Central memory CD8-positive, alpha-beta T cell (primary cell): ENCODE measurements around the gene NAGPA.

ENCODE experiments used
- ATAC-seq: fragments of 150-1000 bp; cut with Tn5 transposase; replicated peaks from 2 replicates; pipeline ENCODE4 v1.10.0; 2022; ENCODE audit warnings: mild to moderate bottlenecking, moderate FRiP score, moderate number of reproducible peaks; ENCODE audit not compliant: poor library complexity, severe bottlenecking; ENCODE audit errors: extremely low read depth
- DNase-seq, 2 donors: peaks; one replicate each; pipeline ENCODE4 v3.0.0; 2021; ENCODE audit warnings: low spot score in 2 of 2
- H3K27ac Mint-ChIP-seq: one replicate; pipeline ENCODE4 v1.8.0; 2022; ENCODE audit warnings: low read depth, mild to moderate bottlenecking, moderate library complexity, mixed read lengths
- H3K27me3 Mint-ChIP-seq: one replicate; pipeline ENCODE4 v1.8.0; 2022; ENCODE audit warnings: mixed read lengths
- H3K36me3 Mint-ChIP-seq: one replicate; pipeline ENCODE4 v1.8.0; 2022; ENCODE audit warnings: mild to moderate bottlenecking, moderate library complexity, mixed read lengths; ENCODE audit not compliant: insufficient read depth
- H3K4me1 Mint-ChIP-seq: one replicate; pipeline ENCODE4 v1.8.0; 2022; ENCODE audit warnings: mixed read lengths
- H3K4me3 Mint-ChIP-seq: one replicate; pipeline ENCODE4 v1.8.0; 2022; ENCODE audit warnings: mild to moderate bottlenecking, moderate library complexity, mixed read lengths
- H3K9me3 Mint-ChIP-seq: one replicate; pipeline ENCODE4 v1.8.0; 2022; ENCODE audit warnings: mixed read lengths

NAGPA gene

DNA sequence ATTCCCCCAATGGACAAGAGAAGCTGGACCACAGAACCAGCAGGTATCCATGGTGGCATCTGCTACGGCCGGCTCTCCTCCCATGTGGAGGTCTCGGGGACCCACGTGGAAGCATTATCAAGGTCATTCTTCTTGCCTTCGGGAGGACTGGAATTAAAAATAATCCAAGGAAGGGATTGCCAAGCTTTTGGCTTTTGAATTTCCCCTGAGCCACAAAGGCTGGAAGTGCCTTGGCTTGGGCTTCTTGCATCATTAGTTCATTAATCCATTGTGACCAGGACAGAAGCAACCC is 16.1 kb downstream of the NAGPA start:
- Mint-ChIP-seq H3K9me3 (no peaks in the 10 kb centered on the region), H3K4me1 (no peaks in the 10 kb centered on the region), H3K27me3 (no peaks in the 10 kb centered on the region), H3K36me3 (no peaks in the 10 kb centered on the region), H3K27ac (no peak overlapping the region), H3K4me3 (no peak overlapping the region)
- ATAC-seq (no peak), DNase-seq (no peak)

DNA sequence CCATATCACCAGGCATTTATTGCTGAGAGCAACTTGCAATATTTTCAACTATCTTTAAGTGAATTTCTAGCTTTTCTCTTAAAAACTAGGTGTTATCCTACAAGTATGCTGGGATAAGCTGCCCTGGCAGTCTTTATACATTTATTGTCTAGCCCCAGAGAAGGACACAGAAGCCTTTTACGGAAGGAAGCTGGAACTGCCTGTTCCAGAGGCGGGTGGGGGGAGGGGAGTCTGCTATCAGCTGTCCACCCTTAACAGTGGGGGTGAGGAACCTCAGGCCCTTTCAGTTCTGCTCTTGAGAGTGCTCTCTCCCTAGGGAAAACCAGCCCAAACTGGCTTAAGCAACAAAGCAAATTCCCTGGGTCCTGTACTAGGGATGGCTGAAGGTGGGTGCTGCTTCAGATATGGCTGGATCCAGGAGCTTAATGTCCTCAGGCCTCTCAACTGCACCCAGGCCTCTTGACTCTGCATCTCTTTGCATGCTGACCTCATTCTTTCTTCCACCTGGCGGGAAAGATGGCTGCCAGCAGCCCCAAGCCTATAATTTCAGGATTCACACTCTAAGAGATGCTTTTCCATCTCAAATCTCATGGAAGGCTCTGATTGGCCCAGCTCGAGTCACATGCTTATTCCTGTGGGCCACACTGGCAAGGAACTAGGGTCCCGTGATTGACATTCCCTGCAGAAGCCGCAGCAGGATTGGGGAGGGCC is 16.6 kb downstream of the NAGPA start:
- H3K27ac Mint-ChIP-seq: no peak overlapping the region
- no peaks in the 10 kb centered on the region for H3K36me3 Mint-ChIP-seq
- no peak overlapping the region for H3K4me3 Mint-ChIP-seq
- peaks cover 3% of the 10 kb centered on the region for H3K27me3 Mint-ChIP-seq
- no peaks in the 10 kb centered on the region for H3K9me3 Mint-ChIP-seq
- DNase-seq (no peak), ATAC-seq (no peak)
- H3K4me1 Mint-ChIP-seq: no peaks in the 10 kb centered on the region

DNA sequence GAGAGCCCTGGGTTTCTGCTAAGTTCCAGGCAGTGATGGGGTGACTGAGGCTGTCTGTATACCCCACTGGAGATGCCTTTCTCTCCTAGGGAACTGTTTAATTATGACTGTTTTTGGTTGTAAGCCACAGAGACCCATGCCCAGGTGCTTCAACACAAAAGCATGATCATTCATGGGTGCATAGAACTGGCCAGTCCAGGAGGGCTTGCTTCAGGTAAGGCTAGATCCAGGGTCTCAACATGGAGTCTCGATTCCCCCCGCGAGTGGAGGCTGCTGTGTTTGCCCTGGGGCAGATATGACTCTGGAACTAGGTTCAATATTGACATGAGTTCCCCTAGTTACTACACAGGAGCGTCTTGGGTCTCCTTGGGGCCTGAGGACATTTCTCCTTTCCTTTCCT is 17.8 kb downstream of the NAGPA start:
- no peak for DNase-seq
- H3K4me3 Mint-ChIP-seq: no peak overlapping the region
- H3K36me3 Mint-ChIP-seq: no peaks in the 10 kb centered on the region
- ATAC-seq: no peak
- no peaks in the 10 kb centered on the region for H3K9me3 Mint-ChIP-seq
- H3K27me3 Mint-ChIP-seq: peaks cover 16% of the 10 kb centered on the region
- no peaks in the 10 kb centered on the region for H3K4me1 Mint-ChIP-seq
- H3K27ac Mint-ChIP-seq: no peak overlapping the region

DNA sequence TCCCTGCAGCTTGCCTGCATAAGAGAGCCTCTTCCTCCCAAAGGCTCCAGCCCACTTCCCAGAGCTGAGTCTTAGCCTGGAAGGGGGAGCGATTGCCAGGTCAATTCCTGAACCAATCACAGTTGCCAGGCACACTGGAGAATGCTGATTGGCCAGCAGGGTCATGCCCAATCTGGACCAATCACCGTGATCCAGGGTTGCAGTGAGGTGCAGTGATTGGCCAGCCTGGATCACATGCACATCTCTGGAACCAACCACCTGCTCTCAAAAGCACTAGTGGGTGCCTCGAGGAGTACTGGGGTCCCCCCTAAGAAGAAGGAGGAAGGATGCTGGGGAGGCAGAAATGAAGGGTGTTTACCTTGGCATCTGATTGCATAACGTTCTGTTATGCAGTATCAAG is 18.4 kb downstream of the NAGPA start:
- Mint-ChIP-seq H3K27ac (no peak overlapping the region), H3K4me1 (no peaks in the 10 kb centered on the region), H3K36me3 (no peaks in the 10 kb centered on the region), H3K4me3 (no peak overlapping the region), H3K9me3 (no peaks in the 10 kb centered on the region), H3K27me3 (peaks cover 21% of the 10 kb centered on the region)
- no peak for DNase-seq
- no peak for ATAC-seq

DNA sequence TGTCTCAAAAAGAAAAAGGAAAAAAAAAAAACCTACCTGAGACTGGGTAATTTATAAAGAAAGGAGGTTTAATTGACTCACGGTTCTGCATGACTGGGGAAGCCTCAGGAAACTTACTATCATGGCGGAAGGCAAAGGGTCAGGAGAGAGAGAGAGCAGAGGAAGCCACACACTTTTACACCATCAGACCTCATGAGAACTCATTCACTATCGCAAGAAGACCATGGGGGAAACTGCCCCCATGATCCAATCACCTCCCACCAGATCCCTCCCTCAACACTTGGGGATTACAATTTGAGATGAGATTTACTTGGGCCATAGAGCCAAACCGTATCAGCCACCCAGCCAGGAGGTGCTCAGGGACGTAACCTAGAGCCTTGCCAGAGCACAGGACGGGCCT is 20.8 kb downstream of the NAGPA start:
- H3K36me3 Mint-ChIP-seq: no peaks in the 10 kb centered on the region
- no peaks in the 10 kb centered on the region for H3K9me3 Mint-ChIP-seq
- H3K4me1 Mint-ChIP-seq: no peaks in the 10 kb centered on the region
- no peak overlapping the region for H3K4me3 Mint-ChIP-seq
- no peak overlapping the region for H3K27ac Mint-ChIP-seq
- ATAC-seq (no peak), DNase-seq (no peak)
- peaks cover 39% of the 10 kb centered on the region for H3K27me3 Mint-ChIP-seq

DNA sequence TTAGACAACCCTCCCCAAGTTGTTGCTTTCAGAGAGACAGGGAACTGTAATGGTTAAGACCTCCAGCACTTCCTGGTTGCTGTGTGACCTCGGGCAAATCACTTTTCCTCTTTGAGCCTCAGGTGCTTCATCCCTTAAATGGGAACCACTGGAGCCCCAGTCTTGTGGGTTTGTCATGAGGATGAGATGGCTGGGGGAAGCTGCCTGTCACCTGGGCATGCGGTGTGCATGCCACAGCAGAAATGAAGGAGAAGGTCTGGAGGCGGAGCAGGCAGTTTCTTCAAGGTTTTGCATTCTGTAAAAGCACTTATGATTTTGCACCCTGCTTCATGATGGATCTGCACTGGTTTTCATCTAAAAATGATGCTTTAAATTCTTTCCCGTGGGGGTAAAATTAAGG is 22.1 kb downstream of the NAGPA start:
- Mint-ChIP-seq H3K4me1 (no peaks in the 10 kb centered on the region), H3K4me3 (no peak overlapping the region), H3K9me3 (no peaks in the 10 kb centered on the region), H3K36me3 (no peaks in the 10 kb centered on the region), H3K27me3 (peaks cover 39% of the 10 kb centered on the region), H3K27ac (no peak overlapping the region)
- DNase-seq (no peak), ATAC-seq (no peak)

DNA sequence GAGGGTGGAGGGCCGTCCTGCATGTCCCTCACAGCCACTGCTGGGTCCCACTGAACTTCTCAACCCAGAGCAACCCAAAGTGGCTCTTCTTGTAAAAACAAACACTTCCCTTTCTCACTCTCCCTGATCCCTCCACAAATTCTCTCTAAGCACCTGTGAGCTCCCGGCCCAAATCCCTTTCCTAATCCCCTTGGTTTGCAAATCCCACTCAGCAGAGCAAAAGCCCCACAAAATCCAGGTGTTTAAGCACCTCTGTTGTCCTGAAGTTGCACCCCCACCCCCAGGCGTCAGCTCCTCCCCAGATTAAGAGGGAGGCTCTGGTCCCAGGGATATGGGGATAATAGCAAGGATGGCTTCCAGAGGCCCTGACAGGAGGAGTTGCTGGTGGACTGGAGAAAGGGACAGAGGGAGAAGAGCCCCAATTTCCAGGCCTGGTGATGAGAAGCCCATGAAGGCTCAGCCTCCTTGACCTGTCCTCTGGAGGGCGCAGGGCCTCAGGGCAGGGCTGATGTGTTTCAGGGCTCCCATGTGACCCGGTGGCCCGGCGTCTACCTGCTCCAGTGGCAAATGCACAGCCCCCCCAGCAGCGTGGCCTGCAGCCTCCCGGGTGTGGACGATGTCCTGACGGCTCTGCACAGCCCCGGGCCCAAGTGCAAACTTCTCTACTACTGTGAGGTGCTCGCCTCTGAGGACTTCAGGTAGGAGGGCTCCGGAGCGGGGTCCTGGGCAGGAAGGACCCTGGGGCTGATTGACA is 23.0 kb downstream of the NAGPA start:
- no peak overlapping the region for H3K27ac Mint-ChIP-seq
- no peaks in the 10 kb centered on the region for H3K36me3 Mint-ChIP-seq
- ATAC-seq (no peak), DNase-seq (no peak)
- no peak overlapping the region for H3K4me3 Mint-ChIP-seq
- H3K4me1 Mint-ChIP-seq: no peaks in the 10 kb centered on the region
- no peaks in the 10 kb centered on the region for H3K9me3 Mint-ChIP-seq
- peaks cover 39% of the 10 kb centered on the region for H3K27me3 Mint-ChIP-seq

DNA sequence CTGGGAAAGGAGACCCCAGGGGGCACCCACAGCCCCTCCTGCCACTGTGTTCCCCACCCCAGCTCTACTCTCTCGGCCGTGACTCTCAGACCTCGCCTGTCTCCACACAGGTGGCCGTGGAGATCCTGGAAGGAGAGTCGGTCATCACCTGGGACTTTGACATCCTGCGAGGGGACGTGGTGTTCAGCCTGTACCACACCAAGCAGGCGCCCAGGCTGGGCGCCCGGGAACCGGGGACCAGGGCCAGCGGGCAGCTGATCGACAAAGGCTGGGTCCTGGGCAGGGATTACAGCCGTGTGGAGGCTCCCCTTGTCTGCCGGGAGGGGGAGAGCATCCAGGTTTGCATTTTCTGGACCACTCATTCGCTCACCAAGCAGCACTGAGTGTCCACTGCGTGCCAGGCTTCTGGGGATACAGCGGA is 25.4 kb downstream of the NAGPA start:
- H3K27me3 Mint-ChIP-seq: peaks cover 49% of the 10 kb centered on the region
- no peak for DNase-seq

DNA sequence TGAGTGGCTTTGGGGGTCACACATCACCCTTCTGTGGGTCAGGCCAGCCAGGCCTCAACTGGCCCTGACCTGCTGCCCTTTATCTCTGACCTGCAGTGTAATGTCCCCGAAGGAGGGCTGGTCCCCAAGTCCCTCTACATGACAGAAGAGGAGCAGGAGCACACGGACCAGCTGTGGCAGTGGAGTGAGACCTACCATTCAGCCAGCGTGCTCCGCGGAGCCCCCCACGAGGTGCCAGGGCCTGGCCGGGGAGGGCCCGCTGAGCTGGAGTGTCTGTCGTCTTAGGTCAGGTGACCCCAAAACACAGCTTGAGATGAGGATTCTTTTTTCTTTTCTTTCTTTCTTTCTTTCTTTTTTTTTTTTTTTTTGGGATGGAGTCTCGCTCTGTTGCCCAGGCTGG is 26.5 kb downstream of the NAGPA start:
- ATAC-seq: no peak
- H3K27me3 Mint-ChIP-seq: peaks cover 47% of the 10 kb centered on the region
- no peaks in the 10 kb centered on the region for H3K9me3 Mint-ChIP-seq
- H3K36me3 Mint-ChIP-seq: no peaks in the 10 kb centered on the region
- H3K27ac Mint-ChIP-seq: no peak overlapping the region
- no peak overlapping the region for H3K4me3 Mint-ChIP-seq
- no peak for DNase-seq
- no peaks in the 10 kb centered on the region for H3K4me1 Mint-ChIP-seq

More for the DNA sequence above, 25.4 kb downstream of the NAGPA start:
- Mint-ChIP-seq H3K9me3 (no peaks in the 10 kb centered on the region), H3K27ac (no peak overlapping the region), H3K4me1 (no peaks in the 10 kb centered on the region), H3K36me3 (no peaks in the 10 kb centered on the region), H3K4me3 (no peak overlapping the region)
- no peak for ATAC-seq

DNA sequence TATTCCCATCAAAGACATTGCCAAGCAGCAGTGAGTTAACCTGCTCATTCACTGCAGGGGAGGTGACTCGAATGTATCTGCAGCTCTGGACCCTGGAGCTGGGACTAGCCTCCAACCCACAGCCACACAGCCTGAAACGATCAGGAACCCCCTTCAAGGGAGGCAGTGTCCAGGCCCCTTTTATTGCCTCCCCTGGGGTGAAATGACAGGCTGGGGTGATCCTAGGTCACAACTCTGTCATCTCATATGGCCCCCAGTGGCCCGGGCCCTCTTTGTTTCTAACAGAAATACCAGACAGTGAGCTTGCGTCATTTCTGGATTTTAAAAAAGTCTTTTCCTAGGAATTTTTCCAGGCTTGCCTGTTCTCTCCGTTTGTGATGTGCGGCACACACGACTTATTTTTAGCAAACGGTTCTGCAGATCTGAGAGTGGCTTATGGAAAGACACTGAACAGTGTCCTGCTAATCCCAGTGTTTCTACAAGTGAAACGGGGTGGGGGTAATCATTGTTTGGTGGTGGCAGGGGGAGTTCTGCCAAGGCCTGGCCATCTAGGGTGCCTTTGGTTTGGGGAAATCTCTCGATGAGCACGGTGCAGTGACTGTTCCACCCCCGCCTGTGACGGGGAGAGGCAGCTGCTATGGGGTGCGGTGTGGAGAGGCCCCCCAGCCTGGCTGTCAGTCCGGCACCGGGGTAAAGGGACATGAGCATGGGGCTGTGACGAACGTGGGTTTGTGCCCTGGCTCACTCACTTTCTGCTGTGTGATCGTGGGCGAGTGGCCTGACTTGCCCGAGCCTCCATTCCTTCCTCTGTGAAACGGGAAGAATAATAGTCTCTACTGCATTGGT is 27.2 kb downstream of the NAGPA start:
- H3K4me1 Mint-ChIP-seq: no peaks in the 10 kb centered on the region
- H3K27ac Mint-ChIP-seq: no peak overlapping the region

DNA sequence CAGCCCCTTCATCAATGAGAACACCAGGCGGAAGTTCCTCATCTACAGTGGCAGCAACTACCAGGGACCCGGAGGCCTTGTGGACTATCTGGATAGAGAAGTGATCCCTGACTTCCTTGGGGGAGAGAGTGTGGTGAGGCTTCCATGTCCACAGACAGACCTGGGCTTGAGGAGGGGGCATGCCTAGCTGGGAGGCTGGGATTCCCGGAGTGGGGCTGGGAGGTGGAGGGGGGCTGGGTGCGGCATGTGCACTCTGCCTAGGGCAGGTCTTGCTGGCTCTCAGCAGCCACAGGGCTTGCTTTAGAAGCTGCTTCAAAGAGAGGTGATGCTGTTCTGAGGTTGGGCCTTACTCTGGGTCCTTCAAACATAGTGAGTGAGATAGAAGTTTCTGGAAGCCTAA is 27.8 kb downstream of the NAGPA start:
- DNase-seq: no peak
- Mint-ChIP-seq H3K27me3 (peaks cover 42% of the 10 kb centered on the region), H3K9me3 (no peaks in the 10 kb centered on the region), H3K4me3 (no peak overlapping the region), H3K4me1 (no peaks in the 10 kb centered on the region), H3K36me3 (no peaks in the 10 kb centered on the region), H3K27ac (no peak overlapping the region)
- no peak for ATAC-seq

More for the DNA sequence above, 27.2 kb downstream of the NAGPA start:
- H3K27me3 Mint-ChIP-seq: peaks cover 44% of the 10 kb centered on the region
- H3K36me3 Mint-ChIP-seq: no peaks in the 10 kb centered on the region
- ATAC-seq (no peak), DNase-seq (no peak)
- H3K4me3 Mint-ChIP-seq: no peak overlapping the region
- H3K9me3 Mint-ChIP-seq: no peaks in the 10 kb centered on the region

DNA sequence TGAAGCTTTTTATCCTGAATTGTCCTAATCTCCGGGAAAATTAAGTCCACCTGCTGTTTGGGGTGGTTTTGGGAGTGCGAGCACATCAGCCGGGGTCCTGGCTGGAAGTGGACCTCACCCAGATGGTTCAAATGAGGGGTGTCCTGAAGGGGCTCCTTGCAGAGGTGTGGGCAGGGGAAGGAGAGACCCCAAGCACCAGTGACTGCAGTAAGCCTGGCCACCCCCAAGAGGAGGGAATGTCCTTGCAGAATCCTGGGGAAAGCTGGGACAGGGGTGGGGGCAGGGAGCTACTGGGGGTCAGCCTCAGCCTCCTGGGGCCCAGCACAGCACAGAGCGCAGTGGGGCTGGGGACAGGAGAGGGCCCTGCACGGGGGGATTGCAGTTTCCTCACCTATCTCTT is 29.4 kb downstream of the NAGPA start:
- DNase-seq (no peak), ATAC-seq (no peak)
- H3K4me3 Mint-ChIP-seq: no peak overlapping the region
- H3K4me1 Mint-ChIP-seq: no peaks in the 10 kb centered on the region
- no peaks in the 10 kb centered on the region for H3K36me3 Mint-ChIP-seq
- H3K27me3 Mint-ChIP-seq: peaks cover 26% of the 10 kb centered on the region
- H3K9me3 Mint-ChIP-seq: no peaks in the 10 kb centered on the region
- H3K27ac Mint-ChIP-seq: no peak overlapping the region

DNA sequence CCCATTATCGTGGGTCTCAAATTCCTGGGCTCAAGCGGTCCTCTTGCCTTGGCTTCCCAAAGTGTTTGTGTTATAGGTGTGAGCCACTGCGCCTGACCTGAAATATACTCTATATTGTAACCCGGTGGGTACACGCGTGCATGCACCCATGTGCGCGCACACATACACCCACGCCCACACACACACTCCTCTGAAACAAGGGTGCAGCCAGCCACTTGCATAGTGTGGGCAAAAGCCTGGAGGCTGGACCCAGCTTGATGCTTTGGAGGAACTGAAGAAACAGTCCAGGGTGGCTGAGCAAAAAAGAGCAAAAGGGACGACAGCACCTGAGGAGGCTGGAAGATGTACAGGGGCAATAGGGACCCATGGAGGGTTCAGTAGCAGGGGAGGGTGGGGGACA is 29.9 kb downstream of the NAGPA start:
- ATAC-seq: no peak

More for the DNA sequence above, 29.9 kb downstream of the NAGPA start:
- Mint-ChIP-seq H3K4me3 (no peak overlapping the region), H3K4me1 (no peaks in the 10 kb centered on the region), H3K27me3 (peaks cover 22% of the 10 kb centered on the region), H3K9me3 (no peaks in the 10 kb centered on the region), H3K27ac (no peak overlapping the region), H3K36me3 (no peaks in the 10 kb centered on the region)
- no peak for DNase-seq
